Right renal pelvis (tissue), 4 donors: ENCODE measurements around the gene KCNQ1. TPM values are rescaled to one million over a fixed set of nuclear protein-coding genes. Genes with fewer than 3 reads are reported as not detected.

Experiments
- DNase-seq, 4 donors: peaks; one replicate each; pipeline ENCODE4 v3.0.0-alpha.2; 2013; ENCODE audit warnings: low read depth in 4 of 4, low spot score in 3 of 4, missing footprints in 1 of 4
- polyA plus RNA-seq, 4 donors: library from polyadenylated mRNA; unstranded; fragments of 120-200 nt; gene quantifications; one replicate each; pipeline ENCODE4 v1.2.1, GENCODE V29; 2013; ENCODE audit not compliant: insufficient read length in 4 of 4

Gene KCNQ1
- polyA plus RNA-seq, 4 donors, result 9.8 to 13.2 (median 12.0) TPM

DNA sequence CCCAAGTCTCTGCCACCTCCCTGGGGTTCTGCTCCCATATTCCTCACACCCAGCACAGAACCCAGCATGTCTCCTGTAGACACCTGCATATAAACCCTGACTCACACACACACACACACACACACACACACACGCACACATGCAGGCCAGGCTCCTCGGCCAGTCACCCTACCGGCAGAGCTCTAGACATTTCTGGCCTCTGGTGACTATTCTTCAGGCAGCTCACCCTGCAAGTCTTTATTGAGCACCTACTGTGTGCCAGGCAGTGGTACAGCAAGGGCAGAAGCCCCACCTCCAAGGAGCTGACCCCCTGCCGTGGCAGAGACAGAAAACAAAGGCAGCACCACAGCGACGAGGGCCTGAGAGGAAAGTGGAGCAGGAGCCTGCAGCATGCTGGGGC, 390.5 kb downstream of the KCNQ1 start:
- no peak for DNase-seq

DNA sequence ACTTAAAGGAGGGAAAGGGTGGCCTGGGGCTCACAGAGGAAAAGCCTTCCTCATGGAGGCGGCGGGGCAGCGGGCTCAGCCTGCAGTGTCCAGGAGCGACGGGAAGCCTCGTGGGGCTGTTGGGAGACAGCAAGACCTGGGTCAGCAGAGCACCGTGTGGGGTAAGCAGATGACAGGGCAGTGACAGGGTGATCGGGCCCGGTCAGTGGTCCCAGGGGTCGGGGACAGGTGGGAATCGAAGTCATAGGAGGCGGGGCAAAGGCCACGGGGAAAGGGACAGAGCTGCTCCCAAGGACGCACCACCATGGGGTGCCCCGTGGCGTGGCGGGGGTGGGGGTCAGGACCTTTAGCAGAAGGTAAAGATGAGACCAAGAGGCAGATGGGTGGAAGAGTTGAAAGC, 390.9 kb downstream of the KCNQ1 start:
- DNase-seq, result no peak

DNA sequence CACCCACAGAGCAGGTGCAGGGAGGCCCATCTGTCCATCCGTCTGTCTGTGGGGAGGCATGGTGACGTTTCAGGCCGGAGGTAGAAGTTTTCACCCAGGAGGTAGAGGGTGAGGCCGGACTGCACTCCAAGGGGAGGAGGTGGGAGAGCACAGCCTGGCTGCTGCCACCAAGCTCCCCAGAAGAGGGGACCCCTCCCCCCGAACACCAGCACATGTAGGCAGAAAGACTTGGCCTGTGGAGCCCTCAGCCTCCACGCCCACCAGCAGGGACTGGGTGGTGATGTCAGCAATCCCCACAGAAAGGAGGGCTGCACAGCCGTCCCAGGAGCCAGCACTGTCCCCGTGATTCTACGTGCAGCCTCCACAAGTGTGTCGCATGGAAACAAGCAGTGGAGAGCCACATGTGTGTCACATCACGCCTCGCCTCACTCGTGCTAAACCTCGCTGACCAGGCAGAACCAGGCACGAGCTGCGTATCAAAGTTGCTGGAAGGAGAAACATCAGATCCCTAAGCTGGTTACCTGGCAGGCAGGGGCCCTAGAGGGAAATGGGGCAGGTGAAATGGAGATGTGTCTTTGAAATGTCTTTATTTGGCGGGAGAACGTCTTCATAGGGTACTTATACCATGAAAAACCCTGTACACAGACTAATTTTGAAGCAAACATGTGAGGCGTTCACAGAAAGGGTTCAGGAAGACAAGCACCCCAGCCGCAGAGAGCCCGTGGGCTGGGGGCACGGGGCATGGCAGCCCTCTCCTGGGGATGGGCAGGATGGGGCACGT, 391.7 kb downstream of the KCNQ1 start:
- no peak for DNase-seq

DNA sequence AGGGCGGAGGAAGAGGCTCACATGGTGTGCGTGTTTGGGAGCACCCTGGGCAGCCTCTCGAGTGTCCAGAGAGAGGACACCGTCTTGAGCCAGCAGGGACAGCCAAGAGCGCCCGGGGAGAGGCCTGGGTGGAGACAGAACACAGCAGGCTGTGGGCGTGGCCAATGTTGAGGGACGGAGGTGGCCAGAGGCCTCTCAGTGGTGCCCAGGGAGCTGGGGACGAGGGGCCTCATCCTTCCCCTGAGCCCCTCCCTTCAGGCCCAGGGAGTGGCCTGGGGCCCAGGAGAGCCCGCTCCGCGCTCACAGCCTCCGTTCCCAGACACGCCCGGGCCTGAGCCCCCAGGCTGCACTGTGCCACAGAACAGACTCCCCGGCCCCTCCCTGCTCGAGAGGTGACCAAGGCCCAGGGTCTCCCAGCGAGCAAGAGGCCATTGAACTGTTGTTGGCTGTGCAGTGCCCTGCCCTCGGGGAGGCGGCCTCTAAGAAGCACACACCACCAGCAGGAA, 392.3 kb downstream of the KCNQ1 start:
- DNase-seq, result peak; percentile 67 to 77 (median 71)

DNA sequence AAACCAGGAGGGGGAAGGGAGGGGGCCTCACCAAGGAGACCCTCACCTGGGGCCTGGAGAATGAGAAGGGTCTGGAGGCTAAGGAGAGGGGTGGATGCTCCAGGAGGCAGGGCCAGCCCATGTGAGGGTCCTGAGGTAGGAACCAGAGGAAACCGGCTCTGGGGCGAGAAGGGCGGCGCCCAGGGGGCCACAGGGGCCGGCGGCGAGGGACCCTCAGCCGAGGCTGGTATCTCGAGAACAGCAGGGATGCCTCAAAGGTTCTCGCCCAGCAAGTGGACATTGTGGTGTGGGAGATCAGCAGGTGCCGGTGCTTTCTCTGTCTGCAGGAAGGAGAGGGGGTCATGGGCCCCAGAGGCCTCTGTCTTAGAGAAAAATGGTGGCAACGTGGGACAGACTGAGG, 392.8 kb downstream of the KCNQ1 start:
- DNase-seq, result no peak

DNA sequence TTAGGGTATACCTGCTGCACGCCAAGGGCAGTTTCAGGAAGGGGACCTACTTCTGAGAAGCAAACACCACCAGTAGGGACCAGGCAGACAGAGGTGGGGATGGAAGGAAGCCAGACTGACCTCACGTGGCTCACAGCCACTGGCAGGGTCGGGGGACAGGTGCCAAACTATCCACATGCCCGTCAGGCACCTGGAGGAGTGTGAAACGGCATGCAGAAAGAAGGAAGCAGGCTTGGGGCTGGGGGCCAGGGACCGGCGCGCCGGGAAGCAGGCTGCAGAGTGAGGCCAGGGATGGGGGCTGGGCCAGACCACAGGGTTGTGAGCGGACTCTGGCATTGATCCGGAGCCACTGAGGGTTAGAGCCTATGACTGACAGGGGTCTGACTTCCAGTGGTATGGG, 393.3 kb downstream of the KCNQ1 start:
- no peak for DNase-seq

DNA sequence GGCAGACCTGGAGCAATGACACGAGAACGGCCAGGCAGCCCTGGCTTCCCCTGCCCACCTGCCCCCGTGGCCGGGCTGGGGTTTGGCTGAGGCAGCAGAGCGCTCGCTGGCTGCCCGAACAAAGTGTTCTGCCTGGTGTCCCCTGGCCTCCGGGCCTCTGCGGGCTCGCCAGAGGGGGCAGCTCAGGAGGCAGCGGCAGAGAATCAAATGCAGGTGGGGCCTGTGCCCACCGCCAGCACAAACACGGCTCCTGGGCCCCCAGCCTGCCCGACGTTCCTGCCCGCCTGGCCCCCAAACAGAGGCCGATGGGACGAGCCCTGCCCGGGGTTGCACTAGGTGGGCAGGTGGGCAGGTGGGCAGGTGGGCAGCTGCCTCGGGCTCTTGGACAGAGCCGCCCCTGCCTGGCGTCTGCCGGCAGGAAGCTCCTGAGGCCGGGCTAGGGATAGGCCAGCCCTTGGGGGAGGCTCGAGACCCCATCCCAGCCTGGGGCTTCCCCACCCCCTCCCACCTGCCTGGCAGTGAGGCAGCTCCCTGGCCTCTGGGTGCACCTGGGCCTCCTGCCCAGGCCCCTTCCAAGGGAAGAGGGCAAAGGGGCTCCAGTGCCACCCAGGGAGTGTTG, 394.0 kb downstream of the KCNQ1 start:
- DNase-seq, result no peak

DNA sequence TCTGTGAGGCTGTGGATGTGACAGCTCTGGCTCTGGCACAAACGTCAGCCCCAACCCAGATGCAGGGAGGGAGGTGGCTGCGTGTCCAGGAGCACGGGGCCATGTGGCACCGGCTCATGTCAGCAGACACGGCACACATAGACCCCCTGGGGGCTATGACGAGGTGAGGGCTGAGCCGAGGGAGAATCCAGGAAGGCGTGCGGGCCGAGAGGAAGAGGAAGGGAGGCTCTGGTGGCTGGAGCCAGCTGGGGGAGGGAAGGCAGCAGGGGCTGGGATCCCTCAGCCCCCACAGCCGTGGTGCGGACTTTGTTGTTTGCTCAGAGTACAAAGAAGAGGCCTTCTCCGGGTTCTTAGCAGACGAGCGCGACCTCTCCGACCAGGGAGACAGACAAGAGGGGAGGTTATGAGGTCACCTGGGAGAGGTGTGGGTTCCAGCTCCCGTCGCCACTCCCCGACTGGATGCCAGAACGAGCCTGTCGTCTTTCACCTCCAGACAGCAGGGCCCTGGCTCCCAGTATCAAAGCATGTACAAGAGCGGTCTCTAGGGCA, 394.7 kb downstream of the KCNQ1 start:
- no peak for DNase-seq

DNA sequence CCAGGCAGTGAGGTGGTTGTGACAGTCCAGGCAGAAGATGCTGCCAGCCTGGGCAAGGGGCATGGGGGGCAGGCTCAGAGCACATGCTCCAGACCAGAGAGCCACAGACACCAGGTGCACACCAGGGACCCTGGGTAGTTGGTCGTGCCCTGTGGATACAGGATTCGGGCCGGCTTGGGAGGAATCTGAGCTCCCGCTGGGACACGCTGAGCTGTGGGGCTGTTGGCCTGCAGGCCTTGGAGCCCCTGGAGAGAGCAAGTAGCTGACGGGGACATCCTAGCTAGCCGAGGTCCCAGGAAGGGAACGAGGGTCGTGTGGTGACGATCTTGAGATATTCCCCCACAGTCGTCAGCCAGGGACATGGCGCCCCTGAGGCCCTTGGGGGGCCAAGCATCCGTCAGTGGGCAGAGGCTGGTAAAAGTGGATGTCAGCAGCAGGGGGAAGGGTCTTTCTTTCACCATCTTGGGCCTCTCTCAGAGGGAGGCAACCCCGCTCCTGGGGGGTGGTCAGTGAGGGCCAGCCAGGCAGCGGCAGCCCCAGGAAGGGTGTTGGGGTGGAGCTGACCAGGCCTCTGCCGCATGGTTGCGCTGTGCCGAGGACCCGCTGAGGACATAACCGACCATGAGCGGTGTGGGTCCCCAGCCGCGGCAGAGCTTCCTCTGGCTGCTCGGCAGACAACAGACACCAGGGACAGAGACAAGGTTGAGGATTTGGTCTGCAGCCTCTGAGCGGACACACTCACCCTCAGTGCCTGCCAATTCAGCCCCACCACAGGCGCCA, 396.8 kb downstream of the KCNQ1 start:
- DNase-seq, result no peak

DNA sequence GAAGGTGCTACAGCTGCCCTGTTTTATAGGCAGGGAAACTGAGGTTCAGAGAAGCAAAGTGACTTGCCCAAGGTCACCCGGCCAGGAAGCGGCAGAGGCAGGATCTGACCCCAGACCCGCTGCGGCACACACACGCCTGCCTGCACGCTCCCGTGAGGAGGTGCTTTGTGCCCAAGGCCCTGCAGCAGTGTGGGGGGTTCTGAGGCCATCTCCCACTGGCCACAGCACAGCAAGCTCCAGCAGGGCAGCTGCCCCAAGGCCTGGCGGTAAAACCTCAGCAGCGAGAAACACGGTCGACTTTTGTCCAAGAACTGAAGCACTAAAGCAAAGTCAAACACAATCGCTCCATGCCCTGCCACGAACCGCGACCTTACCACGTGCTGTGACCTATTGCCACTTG, 398.1 kb downstream of the KCNQ1 start:
- DNase-seq, result no peak

DNA sequence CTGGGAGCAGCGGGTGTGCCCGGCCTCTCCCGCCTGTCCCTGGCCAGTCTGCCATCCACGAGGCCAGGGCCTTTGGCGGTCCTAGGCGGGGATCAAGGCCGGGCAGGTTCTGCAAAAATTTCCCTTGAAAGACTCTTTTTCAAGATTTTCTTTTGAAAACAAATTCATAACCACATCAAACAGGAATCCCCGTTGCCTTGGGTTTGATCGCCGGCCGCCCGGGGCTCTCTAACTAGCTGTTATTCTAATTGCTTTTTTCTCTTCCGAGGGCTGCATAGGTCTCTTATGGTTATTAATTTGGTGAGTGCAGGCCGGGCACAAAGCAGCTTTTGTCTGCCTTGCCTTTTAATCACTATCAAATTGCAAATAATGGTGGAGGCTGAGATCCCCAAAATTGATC, 398.7 kb downstream of the KCNQ1 start:
- no peak for DNase-seq

DNA sequence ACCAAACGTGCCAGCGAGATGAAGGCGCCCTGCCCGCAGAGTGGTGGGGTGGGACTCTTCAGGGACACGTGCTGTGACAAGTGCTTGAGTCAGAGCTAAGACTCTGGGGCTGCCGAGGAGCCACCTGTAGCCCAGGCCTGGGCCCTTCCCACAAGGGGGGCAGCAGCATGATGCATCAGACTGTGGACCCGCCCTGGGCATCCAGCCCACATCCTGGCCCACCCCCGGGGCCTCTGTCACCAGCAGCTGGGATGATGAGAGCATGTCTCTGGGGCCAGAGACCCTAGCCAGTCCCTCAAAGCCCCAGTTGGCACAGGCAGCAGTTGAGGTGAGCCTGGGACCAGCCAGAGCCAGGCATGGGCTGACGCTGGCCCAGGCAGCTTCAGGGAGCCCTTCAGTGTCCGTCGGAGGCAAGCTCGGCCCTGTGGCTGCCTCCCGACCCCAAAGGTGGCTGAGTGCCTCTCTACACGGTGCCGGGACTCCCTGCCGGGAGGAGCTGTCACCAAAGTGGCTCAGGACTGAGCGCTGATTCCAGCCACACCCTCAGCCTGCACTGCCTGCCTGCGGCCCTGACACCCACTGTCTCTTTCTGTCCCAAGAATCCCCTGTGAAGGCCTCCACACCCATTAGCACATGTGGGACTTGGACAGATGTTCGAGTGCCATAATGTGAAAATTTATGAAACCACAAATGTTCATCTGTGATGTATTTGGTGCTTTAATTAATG, 399.5 kb downstream of the KCNQ1 start:
- no peak for DNase-seq

DNA sequence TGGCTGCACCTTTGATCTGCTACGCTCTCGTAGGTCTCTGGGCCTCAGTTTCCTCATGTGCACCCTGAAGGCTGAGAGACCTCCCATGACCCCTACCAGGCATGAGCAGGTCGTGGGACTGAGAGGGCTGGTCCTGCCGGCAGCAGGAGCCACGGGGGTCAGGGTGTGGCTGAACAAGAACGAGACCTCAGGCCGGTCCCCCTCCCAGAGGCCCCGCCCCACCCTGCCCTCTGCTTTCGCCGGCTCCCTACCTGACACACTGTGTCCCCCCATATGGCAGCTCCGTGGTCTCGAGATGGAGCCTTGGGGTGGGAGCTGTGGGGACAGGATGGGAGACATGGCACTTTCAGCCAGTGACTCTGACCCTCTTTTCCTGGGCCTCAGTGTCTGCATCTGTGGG, 400.2 kb downstream of the KCNQ1 start:
- DNase-seq, result no peak

DNA sequence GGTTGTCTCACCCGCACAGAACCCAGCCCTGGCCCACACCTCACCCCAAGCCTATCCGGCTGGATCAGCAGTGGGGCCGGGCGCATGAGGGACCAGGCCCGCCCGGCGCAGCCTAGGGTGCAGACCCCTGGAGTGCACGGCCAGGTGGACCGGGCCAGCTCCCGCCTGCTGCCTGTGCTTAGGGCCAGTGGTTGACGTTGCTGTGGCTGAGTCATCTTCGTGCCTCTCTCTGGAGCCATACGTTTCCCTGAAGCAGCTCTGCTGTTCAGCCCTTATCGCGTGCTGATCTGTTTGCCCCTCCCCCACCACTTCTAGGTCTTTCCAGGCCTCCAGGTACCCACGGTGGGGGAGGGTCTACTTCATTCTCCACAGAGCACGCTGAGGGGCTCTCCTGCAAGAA, 401.2 kb downstream of the KCNQ1 start:
- DNase-seq, result no peak

DNA sequence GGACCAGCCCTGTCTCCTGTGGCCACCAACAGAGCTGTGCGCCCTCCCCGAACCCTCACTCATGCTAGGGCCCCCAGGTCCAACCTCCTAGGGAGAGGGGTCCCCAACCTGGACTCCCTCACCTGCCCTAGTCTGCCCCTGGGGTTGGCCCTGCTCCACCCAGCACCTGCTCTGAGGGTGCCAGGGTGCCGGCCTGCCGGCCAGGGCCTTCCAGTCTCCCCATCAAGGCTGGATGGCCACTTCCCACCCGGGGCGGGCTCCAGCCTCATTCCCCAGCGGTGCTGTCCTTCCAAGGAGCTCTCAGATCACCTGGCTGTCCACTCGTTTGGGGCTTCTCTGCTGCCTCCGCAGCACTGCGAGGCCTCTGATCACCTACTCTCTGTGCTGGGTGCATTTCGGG, 401.7 kb downstream of the KCNQ1 start:
- DNase-seq, result no peak

DNA sequence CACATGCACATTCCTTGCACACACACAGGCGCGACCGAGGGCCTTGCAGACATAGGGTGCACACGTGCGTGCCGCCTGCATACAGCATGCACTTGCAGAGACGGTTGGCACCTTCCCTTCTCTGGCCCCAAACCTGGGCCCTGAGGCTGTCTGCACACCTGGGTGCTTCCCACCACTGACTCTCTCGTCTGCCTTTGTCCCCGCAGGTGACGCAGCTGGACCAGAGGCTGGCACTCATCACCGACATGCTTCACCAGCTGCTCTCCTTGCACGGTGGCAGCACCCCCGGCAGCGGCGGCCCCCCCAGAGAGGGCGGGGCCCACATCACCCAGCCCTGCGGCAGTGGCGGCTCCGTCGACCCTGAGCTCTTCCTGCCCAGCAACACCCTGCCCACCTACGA, 402.8 kb downstream of the KCNQ1 start:
- no peak for DNase-seq

DNA sequence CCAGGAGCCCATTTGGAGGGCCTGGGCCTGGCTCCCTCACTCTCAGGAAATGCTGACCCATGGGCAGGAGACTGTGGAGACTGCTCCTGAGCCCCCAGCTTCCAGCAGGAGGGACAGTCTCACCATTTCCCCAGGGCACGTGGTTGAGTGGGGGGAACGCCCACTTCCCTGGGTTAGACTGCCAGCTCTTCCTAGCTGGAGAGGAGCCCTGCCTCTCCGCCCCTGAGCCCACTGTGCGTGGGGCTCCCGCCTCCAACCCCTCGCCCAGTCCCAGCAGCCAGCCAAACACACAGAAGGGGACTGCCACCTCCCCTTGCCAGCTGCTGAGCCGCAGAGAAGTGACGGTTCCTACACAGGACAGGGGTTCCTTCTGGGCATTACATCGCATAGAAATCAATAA, 403.7 kb downstream of the KCNQ1 start:
- no peak for DNase-seq

DNA sequence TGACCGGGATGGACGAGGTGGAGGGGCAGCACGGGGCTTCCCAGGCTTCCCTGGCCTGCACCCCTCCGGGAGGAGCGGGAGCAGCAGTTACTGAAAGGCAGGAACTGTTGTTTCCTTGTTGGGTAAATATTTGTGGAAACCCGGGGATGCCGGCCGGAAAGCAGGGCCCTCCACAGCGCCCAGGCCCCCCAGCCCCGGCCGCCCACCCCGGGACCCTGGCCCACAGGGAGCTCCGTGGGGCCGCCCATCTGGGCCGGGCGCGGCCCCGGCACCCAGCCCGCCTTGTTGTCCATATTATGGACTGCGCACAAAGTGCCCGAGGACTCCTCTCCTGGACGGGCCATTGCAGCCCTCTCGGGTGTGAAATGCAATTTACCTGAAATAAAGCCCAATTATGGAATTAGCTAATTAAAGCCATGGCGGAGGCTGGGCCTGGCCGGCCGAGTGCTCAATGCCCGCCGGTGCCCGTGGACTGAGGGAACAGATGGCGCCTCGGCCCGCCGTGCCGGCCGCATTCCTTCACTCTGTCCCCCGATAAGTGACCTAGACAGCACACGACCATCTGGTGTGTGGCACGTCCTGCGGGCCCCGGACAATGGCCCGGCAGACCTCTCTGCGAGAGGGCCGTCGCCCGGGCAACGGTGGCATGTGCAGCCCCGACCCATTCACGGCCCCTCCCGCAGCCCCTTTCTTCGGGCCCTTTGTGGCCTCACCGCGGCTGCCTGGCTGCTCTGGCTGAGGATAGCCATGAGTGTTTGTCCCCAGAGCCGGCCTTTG, 405.4 kb downstream of the KCNQ1 start:
- no peak for DNase-seq

DNA sequence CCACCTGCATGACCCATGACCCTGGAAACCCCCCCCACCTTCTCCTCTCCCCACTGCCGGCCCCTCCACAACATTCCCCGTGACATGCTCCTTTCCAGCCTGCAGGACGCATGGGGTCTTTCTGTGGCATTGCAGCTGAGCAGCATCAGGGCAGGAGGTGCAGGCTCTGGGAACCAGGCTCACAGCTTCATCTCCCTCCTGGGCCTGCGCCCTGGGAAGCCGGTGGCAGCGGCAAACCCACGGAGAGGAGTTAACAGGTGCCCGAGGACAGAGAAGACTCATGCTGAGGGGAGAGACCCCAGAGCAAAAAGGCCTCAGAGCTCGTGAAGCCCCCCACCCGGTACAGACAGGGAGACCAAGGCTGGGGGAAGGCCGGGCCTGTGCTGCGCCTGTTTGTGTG, 408.6 kb downstream of the KCNQ1 start:
- DNase-seq, result no peak
